ENCODE measurements around the gene KRTAP1-5. TPM values are rescaled to one million over a fixed set of nuclear protein-coding genes. Genes with fewer than 3 reads are reported as not detected.
"Not testable (repeated sequence)": the region's sequence is repeated elsewhere in the genome, so short reads cannot be mapped to it uniquely, and the experiment has no call there.

The KRTAP1-5 gene
- not detected in 2 replicates for total RNA-seq (2014; rRNA removed; shearing (Covaris generic))
- polyA plus RNA-seq (2015; cell fraction: cytosol; rRNA removed): not detected in 2 replicates
- not detected in 2 replicates for polyA plus RNA-seq (2015; cell fraction: nucleus; rRNA removed)

- in situ Hi-C loops (cut with HindIII; ENCODE audit: low pct_unique_long_range_greater_than_20kb, low sequenced_read_pairs): no loop called here
- no peak for DNase-seq (ENCODE audit: low read depth, low spot score)
Observed at GRCh38 chr17:41026715-41027471, at the start of gene KRTAP1-5. TSS of gene KRTAP1-5 (minus strand) at chr17:41027208. CDS start at chr17:41027155, 53 bp downstream.

GRCh38 chr17:41076788-41077187, 49.8 kb upstream of the KRTAP1-5 start:
- DNase-seq (ENCODE audit: low read depth, low spot score): no peak
- in situ Hi-C loops (cut with HindIII; ENCODE audit: low pct_unique_long_range_greater_than_20kb, low sequenced_read_pairs): no loop called here

- DNase-seq (ENCODE audit: low read depth, low spot score): no peak
- in situ Hi-C loops (cut with HindIII; ENCODE audit: low pct_unique_long_range_greater_than_20kb, low sequenced_read_pairs): no loop called here
Observed at GRCh38 chr17:41073676-41074075, 46.7 kb upstream of the KRTAP1-5 start.

GRCh38 chr17:41071606-41072360, 44.8 kb upstream of the KRTAP1-5 start:
- in situ Hi-C loops (cut with HindIII; ENCODE audit: low pct_unique_long_range_greater_than_20kb, low sequenced_read_pairs): no loop called here
- DNase-seq (ENCODE audit: low read depth, low spot score): no peak

- in situ Hi-C loops (cut with HindIII; ENCODE audit: low pct_unique_long_range_greater_than_20kb, low sequenced_read_pairs): no loop called here
- DNase-seq (ENCODE audit: low read depth, low spot score): no peak
Observed at GRCh38 chr17:41069031-41069430, 42.0 kb upstream of the KRTAP1-5 start.

- in situ Hi-C loops (cut with HindIII; ENCODE audit: low pct_unique_long_range_greater_than_20kb, low sequenced_read_pairs): no loop called here
- no peak for DNase-seq (ENCODE audit: low read depth, low spot score)
Observed at GRCh38 chr17:41067281-41067680, 40.3 kb upstream of the KRTAP1-5 start.

GRCh38 chr17:41065829-41066624, 39.0 kb upstream of the KRTAP1-5 start, which contains the start of gene KRTAP2-4:
TSS of gene KRTAP2-4 (minus strand) at chr17:41065879. CDS start at chr17:41065845, 34 bp downstream.
- DNase-seq (ENCODE audit: low read depth, low spot score): no peak
- in situ Hi-C loops (cut with HindIII; ENCODE audit: low pct_unique_long_range_greater_than_20kb, low sequenced_read_pairs): no loop called here

- in situ Hi-C loops (cut with HindIII; ENCODE audit: low pct_unique_long_range_greater_than_20kb, low sequenced_read_pairs); DNase-seq (ENCODE audit: low read depth, low spot score): not testable (repeated sequence)
Observed at GRCh38 chr17:41065016-41065689, 38.1 kb upstream of the KRTAP1-5 start.

- no peak for DNase-seq (ENCODE audit: low read depth, low spot score)
- in situ Hi-C loops (cut with HindIII; ENCODE audit: low pct_unique_long_range_greater_than_20kb, low sequenced_read_pairs): no loop called here
Observed at GRCh38 chr17:41064301-41064700, 37.3 kb upstream of the KRTAP1-5 start.

- in situ Hi-C loops (cut with HindIII; ENCODE audit: low pct_unique_long_range_greater_than_20kb, low sequenced_read_pairs): no loop called here
- DNase-seq (ENCODE audit: low read depth, low spot score): no peak
Observed at GRCh38 chr17:41063449-41063848, 36.4 kb upstream of the KRTAP1-5 start.

- in situ Hi-C loops (cut with HindIII; ENCODE audit: low pct_unique_long_range_greater_than_20kb, low sequenced_read_pairs): no loop called here
- DNase-seq (ENCODE audit: low read depth, low spot score): no peak
Observed at GRCh38 chr17:41061964-41062363, 35.0 kb upstream of the KRTAP1-5 start.

GRCh38 chr17:41060052-41060604, 33.1 kb upstream of the KRTAP1-5 start, which contains the start of gene KRTAP2-3:
TSS of gene KRTAP2-3 (minus strand) at chr17:41060114. CDS start at chr17:41060050, 64 bp downstream.
- in situ Hi-C loops (cut with HindIII; ENCODE audit: low pct_unique_long_range_greater_than_20kb, low sequenced_read_pairs): no loop called here
- DNase-seq (ENCODE audit: low read depth, low spot score): peak; percentile 80

GRCh38 chr17:41059276-41060051, 32.5 kb upstream of the KRTAP1-5 start:
- in situ Hi-C loops (cut with HindIII; ENCODE audit: low pct_unique_long_range_greater_than_20kb, low sequenced_read_pairs): not testable (repeated sequence)

GRCh38 chr17:41058741-41059140, 31.7 kb upstream of the KRTAP1-5 start:
- in situ Hi-C loops (cut with HindIII; ENCODE audit: low pct_unique_long_range_greater_than_20kb, low sequenced_read_pairs): no loop called here
- no peak for DNase-seq (ENCODE audit: low read depth, low spot score)

More at GRCh38 chr17:41059276-41060051, 32.5 kb upstream of the KRTAP1-5 start:
- not testable (repeated sequence) for DNase-seq (ENCODE audit: low read depth, low spot score)

- in situ Hi-C loops (cut with HindIII; ENCODE audit: low pct_unique_long_range_greater_than_20kb, low sequenced_read_pairs): no loop called here
- no peak for DNase-seq (ENCODE audit: low read depth, low spot score)
Observed at GRCh38 chr17:41057547-41057946, 30.5 kb upstream of the KRTAP1-5 start.

GRCh38 chr17:41055130-41055529, 28.1 kb upstream of the KRTAP1-5 start, which contains the start of gene KRTAP2-2:
TSS of gene KRTAP2-2 (minus strand) at chr17:41055230. CDS start at chr17:41055211, 19 bp downstream.
- in situ Hi-C loops (cut with HindIII; ENCODE audit: low pct_unique_long_range_greater_than_20kb, low sequenced_read_pairs); DNase-seq (ENCODE audit: low read depth, low spot score): not testable (repeated sequence)

Data from SK-MEL-5 (cell line).